Transverse colon (tissue), 4 donors: ENCODE data around the gene LRRC23. TPM values are rescaled to one million over a fixed set of nuclear protein-coding genes. Genes with fewer than 3 reads are reported as not detected.
A peak's percentile ranks its signal among the peaks of the same experiment; 100 is the strongest.
"Not testable (repeated sequence)": the region's sequence is repeated elsewhere in the genome, so short reads cannot be mapped to it uniquely, and the experiment has no call there.

Source experiments
- DNase-seq: peaks from one replicate; pipeline ENCODE4 v3.0.0-alpha.2; 2019
- H3K27ac ChIP-seq, 4 donors: fragments of 200-600 bp; sonication (generic); 2 replicates each; pipeline ENCODE4 v1.5.1; 2016 to 2018; ENCODE audit warnings: inconsistent platforms in 4 of 4
- H3K27me3 ChIP-seq: fragments of 200-600 bp; sonication (generic); 2 replicates; pipeline ENCODE4 v1.5.1; 2017; ENCODE audit warnings: inconsistent platforms
- H3K36me3 ChIP-seq, 4 donors: fragments of 200-600 bp; sonication (generic); 2 replicates each; pipeline ENCODE4 v1.5.1; 2017 to 2019; ENCODE audit warnings: inconsistent platforms in 4 of 4
- H3K4me1 ChIP-seq, 4 donors: fragments of 200-600 bp; sonication (generic); 2 replicates each; pipeline ENCODE4 v1.5.1; 2017 to 2020; ENCODE audit warnings: inconsistent platforms in 4 of 4
- H3K4me3 ChIP-seq, 4 donors: fragments of 200-600 bp; sonication (generic); 1 replicate in 1 of 4; 2 replicates in 3 of 4; pipeline versions ENCODE4 v1.5.1 to v1.6.1; 2017 to 2019; ENCODE audit warnings: inconsistent platforms in 4 of 4
- H3K9me3 ChIP-seq, 2 donors: fragments of 200-600 bp; sonication (generic); 2 replicates each; pipeline ENCODE4 v1.5.1; 2017 to 2019; ENCODE audit warnings: inconsistent platforms in 2 of 2
- CTCF ChIP-seq, 5 experiments: fragments of 200-600 bp in 3 of 5; fragments of 450-650 bp in 2 of 5; sonication (generic) in 3 of 5; IDR thresholded peaks; 1 replicate in 2 of 5; 2 replicates in 3 of 5; pipeline ENCODE4 v1.5.1; 2016 to 2017; ENCODE audit warnings: antibody characterized with exemption in 5 of 5, inconsistent platforms in 3 of 5, mild to moderate bottlenecking in 2 of 5, moderate library complexity in 1 of 5
- EP300 ChIP-seq: sonication (generic); formaldehyde crosslinking; IDR thresholded peaks from one replicate; pipeline ENCODE4 v1.6.1; 2017; ENCODE audit warnings: antibody characterized with exemption, low read depth
- POLR2A ChIP-seq: fragments of 450-650 bp; IDR thresholded peaks from one replicate; pipeline ENCODE4 v1.6.1; 2016; ENCODE audit warnings: antibody characterized with exemption, mild to moderate bottlenecking, moderate library complexity
- POLR2AphosphoS5 ChIP-seq, 3 donors: sonication (generic); formaldehyde crosslinking; IDR thresholded peaks; one replicate each; pipeline ENCODE4 v1.6.1; 2016; ENCODE audit warnings: antibody characterized with exemption in 3 of 3
- WGBS, 2 donors: methylation state at CpG; one replicate each; pipeline ENCODE4 v1.1.5; 2018; ENCODE audit warnings: low coverage in 1 of 2; 5-methylcytosine and 5-hydroxymethylcytosine counted together
- in situ Hi-C, 4 donors: fragments of 200-750 bp; cut with MboI; loops; one replicate each; pipeline versions ENCODE4 v1.15.0 to v1.15.1; 2017; ENCODE audit warnings: low sequenced_read_pairs in 3 of 4, low pct_ligation_motif_present in 1 of 4, low pct_unique_long_range_greater_than_20kb in 1 of 4
- intact Hi-C: fragments of 100-400 bp; cut with DNase I; formaldehyde crosslinking; loops from one replicate; pipeline ENCODE4 v1.15.1; 2023; ENCODE audit warnings: low total_unique reads
- total RNA-seq, 4 donors: library from RNA; depleted of rRNA; stranded (reverse); fragments of >200 nt; gene quantifications; one replicate each; pipeline ENCODE4 v1.1.0, GENCODE V29; 2016

Gene LRRC23
- total RNA-seq, 4 donors from 2014 or later: 0.60 to 11.3 (median 5.9) TPM; not detected in 1

GRCh38 chr12:6883252-6883651 lies 21.4 kb upstream of the LRRC23 start:
- Histone ChIP-seq H3K27ac (no peak overlapping the region), H3K27me3 (no peaks in the 10 kb centered on the region), H3K36me3 (no peaks in the 10 kb centered on the region), H3K4me1 (peaks cover 4 to 17% (median 8%) of the 10 kb centered on the region in 4 donors), H3K9me3 (no peaks in the 10 kb centered on the region), H3K4me3 (no peak overlapping the region)
- intact Hi-C loops (no loop called here), in situ Hi-C loops (no loop called here)
- DNase-seq: no peak
- TF ChIP-seq POLR2A (no peak), CTCF (IDR thresholded peaks at IDR 0.05) (no peak), POLR2AphosphoS5 (IDR thresholded peaks at IDR 0.05) (no peak), EP300 (no peak)
- WGBS, 2 donors: 92 to 99% methylated on average over 4 to 5 of the region's 5 CpGs

GRCh38 chr12:6883683-6884082 lies 20.9 kb upstream of the LRRC23 start:
- TF ChIP-seq CTCF (IDR thresholded peaks at IDR 0.05) (no peak), POLR2AphosphoS5 (IDR thresholded peaks at IDR 0.05) (no peak), EP300 (no peak), POLR2A (no peak)
- intact Hi-C loops: no loop called here
- in situ Hi-C loops: no loop called here
- Histone ChIP-seq H3K4me1 (peaks cover 4 to 17% (median 8%) of the 10 kb centered on the region in 4 donors), H3K27ac (no peak overlapping the region), H3K36me3 (no peaks in the 10 kb centered on the region), H3K9me3 (no peaks in the 10 kb centered on the region), H3K4me3 (no peak overlapping the region), H3K27me3 (no peaks in the 10 kb centered on the region)
- WGBS, 2 donors: 96% methylated on average over 9 of the region's 11 CpGs; no CpG with 5 or more reads in 1 of the 2 donors
- no peak for DNase-seq

- Histone ChIP-seq H3K27me3 (no peaks in the 10 kb centered on the region), H3K27ac (no peak overlapping the region), H3K4me3 (no peak overlapping the region), H3K9me3 (no peaks in the 10 kb centered on the region), H3K36me3 (no peaks in the 10 kb centered on the region), H3K4me1 (peaks cover 4 to 17% (median 8%) of the 10 kb centered on the region in 4 donors)
- intact Hi-C loops (no loop called here), in situ Hi-C loops (no loop called here)
- 75 to 85% methylated on average over 4 to 22 of the region's 22 CpGs for WGBS, 2 donors
- DNase-seq: no peak
- TF ChIP-seq EP300 (no peak), POLR2AphosphoS5 (IDR thresholded peaks at IDR 0.05) (no peak), CTCF (IDR thresholded peaks at IDR 0.05) (no peak), POLR2A (no peak)
Observed at GRCh38 chr12:6884539-6884938, 20.1 kb upstream of the LRRC23 start.

- H3K4me3 ChIP-seq, intact Hi-C loops, H3K9me3 ChIP-seq, H3K27me3 ChIP-seq, DNase-seq, H3K36me3 ChIP-seq, in situ Hi-C loops: not testable (repeated sequence)
- Histone ChIP-seq H3K4me1 (peaks cover 3 to 18% (median 10%) of the 10 kb centered on the region in 4 donors), H3K27ac (peak overlapping the region in 3 of 4 donors; percentile 23 to 28 (median 27))
- 68 to 77% methylated on average over 5 to 11 of the region's 15 CpGs for WGBS, 2 donors
Observed at GRCh38 chr12:6886206-6886999, 18.2 kb upstream of the LRRC23 start.
